HEK293 (cell line): ENCODE results near the gene ZNF143.
A peak's percentile ranks its signal among the peaks of the same experiment; 100 is the strongest.

Experiments used
- BCL11B ChIP-seq: fragments of 450-650 bp; formaldehyde crosslinking; IDR thresholded peaks from 2 replicates; pipeline ENCODE4 v1.5.1; 2016; ENCODE audit warnings: low read depth, missing biosample characterization, missing genetic modification characterization
- FEZF1 ChIP-seq: fragments of 450-650 bp; formaldehyde crosslinking; IDR thresholded peaks from 2 replicates; pipeline ENCODE4 v1.5.1; 2016; ENCODE audit warnings: missing biosample characterization, missing genetic modification characterization
- GLIS1 ChIP-seq: fragments of 450-650 bp; formaldehyde crosslinking; IDR thresholded peaks from 2 replicates; pipeline ENCODE4 v1.5.1; 2016; ENCODE audit warnings: missing biosample characterization, missing genetic modification characterization
- SCRT1 ChIP-seq: fragments of 450-650 bp; formaldehyde crosslinking; IDR thresholded peaks from 2 replicates; pipeline ENCODE4 v1.5.1; 2016; ENCODE audit warnings: missing biosample characterization, missing genetic modification characterization, borderline replicate concordance
- SP2 ChIP-seq: fragments of 450-650 bp; formaldehyde crosslinking; IDR thresholded peaks from 2 replicates; pipeline ENCODE4 v1.5.1; 2016; ENCODE audit warnings: missing biosample characterization, missing genetic modification characterization
- TRIM28 ChIP-seq: IDR thresholded peaks from 2 replicates; pipeline ENCODE4 v1.6.1; 2011; ENCODE audit warnings: low read length, control low read depth, borderline replicate concordance
- ZBTB20 ChIP-seq: fragments of 450-650 bp; formaldehyde crosslinking; IDR thresholded peaks from 2 replicates; pipeline ENCODE4 v1.5.1; 2016; ENCODE audit warnings: missing biosample characterization, missing genetic modification characterization
- ZBTB21 ChIP-seq: fragments of 450-650 bp; formaldehyde crosslinking; IDR thresholded peaks from 2 replicates; pipeline ENCODE4 v1.5.1; 2017; ENCODE audit warnings: missing biosample characterization, missing genetic modification characterization
- ZBTB48 ChIP-seq: fragments of 450-650 bp; formaldehyde crosslinking; IDR thresholded peaks from 2 replicates; pipeline ENCODE4 v1.5.1; 2016; ENCODE audit warnings: missing biosample characterization, missing genetic modification characterization
- ZEB2 ChIP-seq: fragments of 450-650 bp; formaldehyde crosslinking; IDR thresholded peaks from 2 replicates; pipeline ENCODE4 v1.5.1; 2016; ENCODE audit warnings: missing biosample characterization, missing genetic modification characterization
- ZNF211 ChIP-seq: fragments of 450-650 bp; formaldehyde crosslinking; IDR thresholded peaks from 2 replicates; pipeline ENCODE4 v1.5.1; 2016; ENCODE audit warnings: low read depth, missing biosample characterization, missing genetic modification characterization
- ZNF214 ChIP-seq: fragments of 450-650 bp; formaldehyde crosslinking; IDR thresholded peaks from 2 replicates; pipeline ENCODE4 v1.5.1; 2017; ENCODE audit warnings: missing biosample characterization, mild to moderate bottlenecking, missing genetic modification characterization, borderline replicate concordance
- ZNF23 ChIP-seq: fragments of 450-650 bp; formaldehyde crosslinking; IDR thresholded peaks from 2 replicates; pipeline ENCODE4 v1.5.1; 2016; ENCODE audit warnings: missing biosample characterization, missing genetic modification characterization, borderline replicate concordance
- ZNF24 ChIP-seq: fragments of 450-650 bp; formaldehyde crosslinking; IDR thresholded peaks from 2 replicates; pipeline ENCODE4 v1.5.1; 2016; ENCODE audit warnings: missing biosample characterization, missing genetic modification characterization
- ZNF366 ChIP-seq: fragments of 450-650 bp; formaldehyde crosslinking; conservative IDR thresholded peaks from 2 replicates; pipeline ENCODE4 v1.5.1; 2016; ENCODE audit warnings: missing biosample characterization, missing genetic modification characterization
- ZNF394 ChIP-seq: fragments of 450-650 bp; formaldehyde crosslinking; IDR thresholded peaks from 2 replicates; pipeline ENCODE4 v1.5.1; 2016; ENCODE audit warnings: missing biosample characterization, missing genetic modification characterization, mild to moderate bottlenecking, moderate library complexity, borderline replicate concordance
- ZNF529 ChIP-seq: fragments of 450-650 bp; formaldehyde crosslinking; IDR thresholded peaks from 2 replicates; pipeline ENCODE4 v1.5.1; 2017; ENCODE audit warnings: missing genetic modification characterization, missing biosample characterization; ENCODE audit not compliant: insufficient replicate concordance
- ZNF558 ChIP-seq: fragments of 450-650 bp; formaldehyde crosslinking; IDR thresholded peaks from 2 replicates; pipeline ENCODE4 v1.5.1; 2016; ENCODE audit warnings: missing biosample characterization, missing genetic modification characterization
- ZNF629 ChIP-seq: fragments of 450-650 bp; formaldehyde crosslinking; IDR thresholded peaks from 2 replicates; pipeline ENCODE4 v1.5.1; 2017; ENCODE audit warnings: missing biosample characterization, missing genetic modification characterization
- ZNF654 ChIP-seq: fragments of 450-650 bp; formaldehyde crosslinking; IDR thresholded peaks from 2 replicates; pipeline ENCODE4 v1.5.1; 2016; ENCODE audit warnings: low read depth, missing biosample characterization, missing genetic modification characterization
- ZNF664 ChIP-seq: fragments of 450-650 bp; formaldehyde crosslinking; IDR thresholded peaks from 2 replicates; pipeline ENCODE4 v1.5.1; 2016; ENCODE audit warnings: missing biosample characterization, missing genetic modification characterization
- ZNF670 ChIP-seq: fragments of 450-650 bp; formaldehyde crosslinking; IDR thresholded peaks from 2 replicates; pipeline ENCODE4 v1.5.1; 2016; ENCODE audit warnings: missing biosample characterization, missing genetic modification characterization, low read depth
- ZNF701 ChIP-seq: fragments of 450-650 bp; formaldehyde crosslinking; IDR thresholded peaks from 2 replicates; pipeline ENCODE4 v1.5.1; 2016; ENCODE audit warnings: missing biosample characterization, missing genetic modification characterization
- ZNF76 ChIP-seq: fragments of 450-650 bp; formaldehyde crosslinking; IDR thresholded peaks from 2 replicates; pipeline ENCODE4; 2016; ENCODE audit warnings: low read depth, missing biosample characterization, missing genetic modification characterization, borderline replicate concordance
- ZNF768 ChIP-seq: fragments of 450-650 bp; formaldehyde crosslinking; IDR thresholded peaks from 2 replicates; pipeline ENCODE4 v1.5.1; 2018; ENCODE audit warnings: missing biosample characterization, mild to moderate bottlenecking, missing genetic modification characterization
- ZNF843 ChIP-seq: fragments of 450-650 bp; formaldehyde crosslinking; IDR thresholded peaks from 2 replicates; pipeline ENCODE4 v1.5.1; 2016; ENCODE audit warnings: missing biosample characterization, missing genetic modification characterization
- ZSCAN23 ChIP-seq: fragments of 450-650 bp; formaldehyde crosslinking; IDR thresholded peaks from 2 replicates; pipeline ENCODE4 v1.5.1; 2016; ENCODE audit warnings: missing biosample characterization, missing genetic modification characterization
- ZXDB ChIP-seq: fragments of 450-650 bp; formaldehyde crosslinking; IDR thresholded peaks from 2 replicates; pipeline ENCODE4 v1.5.1; 2016; ENCODE audit warnings: missing biosample characterization, missing genetic modification characterization
- TF ChIP-seq, protein P1 (sequence below): fragments of 450-650 bp; formaldehyde crosslinking; IDR thresholded peaks from 2 replicates; pipeline ENCODE4 v1.5.1; 2017; ENCODE audit warnings: missing biosample characterization, missing genetic modification characterization
- TF ChIP-seq, protein P2 (sequence below): fragments of 450-650 bp; formaldehyde crosslinking; IDR thresholded peaks from 2 replicates; pipeline ENCODE4 v1.5.1; 2016; ENCODE audit warnings: missing biosample characterization, missing genetic modification characterization
- TF ChIP-seq, protein P3 (sequence below): fragments of 450-650 bp; formaldehyde crosslinking; IDR thresholded peaks from 2 replicates; pipeline ENCODE4 v1.5.1; 2016; ENCODE audit warnings: missing biosample characterization, missing genetic modification characterization
- TF ChIP-seq, protein P4 (sequence below): fragments of 450-650 bp; formaldehyde crosslinking; IDR thresholded peaks from 2 replicates; pipeline ENCODE4 v1.5.1; 2016; ENCODE audit warnings: missing biosample characterization, missing genetic modification characterization

The ZNF143 gene

DNA sequence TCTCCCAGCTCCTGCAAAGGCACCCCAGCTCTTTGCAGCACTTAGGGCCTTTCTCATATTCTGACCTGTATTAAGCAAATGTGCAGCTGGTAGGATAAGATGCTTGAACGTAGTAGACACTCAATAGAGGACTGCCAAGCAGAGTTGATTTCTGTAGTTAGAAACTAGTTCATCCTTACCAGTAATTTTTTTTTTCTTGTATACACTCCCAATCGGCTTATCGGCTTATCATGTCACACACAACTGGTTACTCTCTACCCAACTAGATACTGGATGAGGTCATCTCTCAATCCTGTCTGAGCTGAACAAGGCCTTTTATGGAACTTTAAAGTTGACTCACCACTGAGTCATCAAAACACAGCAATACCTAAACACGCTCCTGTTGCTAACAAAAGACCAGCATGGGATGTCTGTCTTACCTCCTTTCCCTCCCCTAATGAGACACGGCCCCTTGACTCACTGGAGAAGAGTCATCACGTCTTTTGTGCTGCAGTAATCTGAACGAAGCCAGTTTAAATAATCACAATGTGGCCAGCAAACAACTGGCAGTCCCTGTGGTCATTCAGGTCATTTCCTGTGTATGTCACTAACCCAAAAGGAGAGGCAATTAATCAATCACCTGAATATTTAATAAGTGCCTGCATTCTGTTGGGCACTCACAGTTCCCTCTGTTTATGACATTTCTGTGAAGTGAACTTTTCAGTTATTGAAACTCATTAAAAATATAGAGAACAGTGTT, 105.2 kb downstream of the ZNF143 start (continued):
- peak; percentile 95 for TF ChIP-seq ZXDB (tag by site-specific recombination)
- TF ChIP-seq ZNF701 (tag by site-specific recombination) = no peak
- TF ChIP-seq SP2 = peak; percentile 51
- TF ChIP-seq SCRT1 (tag by site-specific recombination) = peak; percentile 80; the same call in 1 of the 2 replicates
- TF ChIP-seq ZNF664 = peak; percentile 77; the same call in 1 of the 2 replicates
- TF ChIP-seq ZNF24 (tag by site-specific recombination) = peak; percentile 97
- TF ChIP-seq GLIS1 = peak; percentile 72
- TF ChIP-seq FEZF1 = peak; percentile 97
- no peak for TF ChIP-seq ZNF23
- peak; percentile 74 for TF ChIP-seq ZNF394 (tag by site-specific recombination)
- peak; percentile 88 for TF ChIP-seq ZNF558 (tag by site-specific recombination)
- TF ChIP-seq, protein P1, sequence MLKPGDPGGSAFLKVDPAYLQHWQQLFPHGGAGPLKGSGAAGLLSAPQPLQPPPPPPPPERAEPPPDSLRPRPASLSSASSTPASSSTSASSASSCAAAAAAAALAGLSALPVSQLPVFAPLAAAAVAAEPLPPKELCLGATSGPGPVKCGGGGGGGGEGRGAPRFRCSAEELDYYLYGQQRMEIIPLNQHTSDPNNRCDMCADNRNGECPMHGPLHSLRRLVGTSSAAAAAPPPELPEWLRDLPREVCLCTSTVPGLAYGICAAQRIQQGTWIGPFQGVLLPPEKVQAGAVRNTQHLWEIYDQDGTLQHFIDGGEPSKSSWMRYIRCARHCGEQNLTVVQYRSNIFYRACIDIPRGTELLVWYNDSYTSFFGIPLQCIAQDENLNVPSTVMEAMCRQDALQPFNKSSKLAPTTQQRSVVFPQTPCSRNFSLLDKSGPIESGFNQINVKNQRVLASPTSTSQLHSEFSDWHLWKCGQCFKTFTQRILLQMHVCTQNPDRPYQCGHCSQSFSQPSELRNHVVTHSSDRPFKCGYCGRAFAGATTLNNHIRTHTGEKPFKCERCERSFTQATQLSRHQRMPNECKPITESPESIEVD (tag by site-specific recombination) = peak; percentile 58
- TF ChIP-seq ZBTB48 (tag by site-specific recombination) = peak; percentile 95
- peak; percentile 98 for TF ChIP-seq ZNF629 (tag by site-specific recombination)
- peak; percentile 92 for TF ChIP-seq ZSCAN23 (tag by site-specific recombination)
- no peak for TF ChIP-seq ZNF211 (tag by site-specific recombination)
- peak; percentile 13; the same call in 1 of the 2 replicates for TF ChIP-seq ZNF654 (tag by site-specific recombination)
- no peak for TF ChIP-seq ZNF529 (tag by site-specific recombination)
- peak; percentile 100 for TF ChIP-seq ZNF366 (tag by site-specific recombination)
- peak; percentile 99 for TF ChIP-seq TRIM28
- TF ChIP-seq BCL11B (tag by site-specific recombination) = no peak
- TF ChIP-seq ZNF768 (tag by site-specific recombination) = peak; percentile 74; the same call in 1 of the 2 replicates
- TF ChIP-seq ZNF76 (tag by site-specific recombination) = peak; percentile 56; the same call in 1 of the 2 replicates
- TF ChIP-seq ZEB2 (tag by site-specific recombination) = peak; percentile 99
- TF ChIP-seq, protein P2, sequence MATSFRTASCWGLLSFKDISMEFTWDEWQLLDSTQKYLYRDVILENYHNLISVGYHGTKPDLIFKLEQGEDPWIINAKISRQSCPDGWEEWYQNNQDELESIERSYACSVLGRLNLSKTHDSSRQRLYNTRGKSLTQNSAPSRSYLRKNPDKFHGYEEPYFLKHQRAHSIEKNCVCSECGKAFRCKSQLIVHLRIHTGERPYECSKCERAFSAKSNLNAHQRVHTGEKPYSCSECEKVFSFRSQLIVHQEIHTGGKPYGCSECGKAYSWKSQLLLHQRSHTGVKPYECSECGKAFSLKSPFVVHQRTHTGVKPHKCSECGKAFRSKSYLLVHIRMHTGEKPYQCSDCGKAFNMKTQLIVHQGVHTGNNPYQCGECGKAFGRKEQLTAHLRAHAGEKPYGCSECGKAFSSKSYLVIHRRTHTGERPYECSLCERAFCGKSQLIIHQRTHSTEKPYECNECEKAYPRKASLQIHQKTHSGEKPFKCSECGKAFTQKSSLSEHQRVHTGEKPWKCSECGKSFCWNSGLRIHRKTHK (tag by site-specific recombination) = no peak; the same call in 1 of the 2 replicates
- TF ChIP-seq ZNF214 = no peak
- peak; percentile 84 for TF ChIP-seq ZNF843
- TF ChIP-seq, protein P3, sequence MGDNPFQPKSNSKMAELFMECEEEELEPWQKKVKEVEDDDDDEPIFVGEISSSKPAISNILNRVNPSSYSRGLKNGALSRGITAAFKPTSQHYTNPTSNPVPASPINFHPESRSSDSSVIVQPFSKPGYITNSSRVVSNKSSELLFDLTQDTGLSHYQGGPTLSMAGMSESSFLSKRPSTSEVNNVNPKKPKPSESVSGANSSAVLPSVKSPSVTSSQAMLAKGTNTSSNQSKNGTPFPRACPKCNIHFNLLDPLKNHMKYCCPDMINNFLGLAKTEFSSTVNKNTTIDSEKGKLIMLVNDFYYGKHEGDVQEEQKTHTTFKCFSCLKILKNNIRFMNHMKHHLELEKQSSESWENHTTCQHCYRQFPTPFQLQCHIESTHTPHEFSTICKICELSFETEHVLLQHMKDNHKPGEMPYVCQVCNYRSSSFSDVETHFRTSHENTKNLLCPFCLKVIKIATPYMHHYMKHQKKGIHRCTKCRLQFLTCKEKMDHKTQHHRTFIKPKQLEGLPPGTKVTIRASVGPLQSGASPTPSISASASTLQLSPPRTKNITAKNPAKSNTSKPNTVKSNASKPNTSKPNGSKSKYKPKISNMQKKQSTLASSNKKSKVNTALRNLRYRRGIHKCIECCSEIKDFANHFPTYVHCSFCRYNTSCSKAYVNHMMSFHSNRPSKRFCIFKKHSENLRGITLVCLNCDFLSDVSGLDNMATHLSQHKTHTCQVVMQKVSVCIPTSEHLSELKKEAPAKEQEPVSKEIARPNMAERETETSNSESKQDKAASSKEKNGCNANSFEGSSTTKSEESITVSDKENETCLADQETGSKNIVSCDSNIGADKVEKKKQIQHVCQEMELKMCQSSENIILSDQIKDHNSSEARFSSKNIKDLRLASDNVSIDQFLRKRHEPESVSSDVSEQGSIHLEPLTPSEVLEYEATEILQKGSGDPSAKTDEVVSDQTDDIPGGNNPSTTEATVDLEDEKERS = no peak
- TF ChIP-seq ZNF670 (tag by site-specific recombination) = no peak
- TF ChIP-seq, protein P4, sequence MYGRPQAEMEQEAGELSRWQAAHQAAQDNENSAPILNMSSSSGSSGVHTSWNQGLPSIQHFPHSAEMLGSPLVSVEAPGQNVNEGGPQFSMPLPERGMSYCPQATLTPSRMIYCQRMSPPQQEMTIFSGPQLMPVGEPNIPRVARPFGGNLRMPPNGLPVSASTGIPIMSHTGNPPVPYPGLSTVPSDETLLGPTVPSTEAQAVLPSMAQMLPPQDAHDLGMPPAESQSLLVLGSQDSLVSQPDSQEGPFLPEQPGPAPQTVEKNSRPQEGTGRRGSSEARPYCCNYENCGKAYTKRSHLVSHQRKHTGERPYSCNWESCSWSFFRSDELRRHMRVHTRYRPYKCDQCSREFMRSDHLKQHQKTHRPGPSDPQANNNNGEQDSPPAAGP = peak; percentile 98
- peak; percentile 95 for TF ChIP-seq ZBTB21 (tag by site-specific recombination)
- no peak for TF ChIP-seq ZBTB20 (tag by site-specific recombination)
